ENCODE results near the gene BABAM2. TPM values are rescaled to one million over a fixed set of nuclear protein-coding genes. Genes with fewer than 3 reads are reported as not detected.

BABAM2 gene
- total and polyA plus RNA-seq, 9 of the 15 experiments (the other 6 are each of a cell fraction or from before 2014, with no cell fraction given): 10.9 to 37.4 (median 25.6) TPM

DNA sequence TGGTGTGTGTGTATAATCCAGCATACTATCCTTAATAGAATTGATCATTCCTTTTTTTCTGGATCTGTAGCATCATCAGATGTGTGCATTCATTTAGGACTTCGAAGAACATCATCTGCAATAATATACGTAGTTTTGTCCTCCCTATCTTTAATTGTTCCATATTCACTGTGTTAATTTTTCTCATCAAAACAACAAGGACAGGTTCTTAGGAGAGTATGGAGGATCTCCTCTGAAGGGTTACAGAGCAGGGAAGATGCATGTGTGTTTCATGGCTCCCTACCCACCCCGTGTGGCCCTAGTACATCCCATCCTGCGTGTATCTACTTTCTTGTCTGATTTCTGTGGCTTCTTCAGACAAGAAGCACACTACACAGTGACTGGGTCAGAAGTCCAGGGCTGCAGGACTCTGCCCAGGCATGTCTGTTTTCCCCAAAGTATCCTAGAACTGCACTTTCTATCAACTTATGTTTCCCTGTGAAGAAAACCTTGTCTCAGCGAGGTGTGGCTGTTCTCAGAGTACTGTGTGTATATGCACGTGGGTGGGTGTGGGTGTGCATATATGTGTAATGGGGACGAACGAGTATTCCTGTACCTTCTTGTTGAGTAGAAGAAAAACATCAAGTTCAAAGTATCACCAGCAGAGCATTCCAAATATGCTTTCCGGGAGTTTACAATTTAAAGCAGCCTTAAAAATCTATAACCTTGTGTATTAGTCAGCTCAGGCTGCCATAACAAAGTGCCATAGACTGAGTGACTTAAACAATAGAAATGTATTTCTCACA lies 281.8 kb downstream of the BABAM2 start (continued):
- TF ChIP-seq, protein P1, sequence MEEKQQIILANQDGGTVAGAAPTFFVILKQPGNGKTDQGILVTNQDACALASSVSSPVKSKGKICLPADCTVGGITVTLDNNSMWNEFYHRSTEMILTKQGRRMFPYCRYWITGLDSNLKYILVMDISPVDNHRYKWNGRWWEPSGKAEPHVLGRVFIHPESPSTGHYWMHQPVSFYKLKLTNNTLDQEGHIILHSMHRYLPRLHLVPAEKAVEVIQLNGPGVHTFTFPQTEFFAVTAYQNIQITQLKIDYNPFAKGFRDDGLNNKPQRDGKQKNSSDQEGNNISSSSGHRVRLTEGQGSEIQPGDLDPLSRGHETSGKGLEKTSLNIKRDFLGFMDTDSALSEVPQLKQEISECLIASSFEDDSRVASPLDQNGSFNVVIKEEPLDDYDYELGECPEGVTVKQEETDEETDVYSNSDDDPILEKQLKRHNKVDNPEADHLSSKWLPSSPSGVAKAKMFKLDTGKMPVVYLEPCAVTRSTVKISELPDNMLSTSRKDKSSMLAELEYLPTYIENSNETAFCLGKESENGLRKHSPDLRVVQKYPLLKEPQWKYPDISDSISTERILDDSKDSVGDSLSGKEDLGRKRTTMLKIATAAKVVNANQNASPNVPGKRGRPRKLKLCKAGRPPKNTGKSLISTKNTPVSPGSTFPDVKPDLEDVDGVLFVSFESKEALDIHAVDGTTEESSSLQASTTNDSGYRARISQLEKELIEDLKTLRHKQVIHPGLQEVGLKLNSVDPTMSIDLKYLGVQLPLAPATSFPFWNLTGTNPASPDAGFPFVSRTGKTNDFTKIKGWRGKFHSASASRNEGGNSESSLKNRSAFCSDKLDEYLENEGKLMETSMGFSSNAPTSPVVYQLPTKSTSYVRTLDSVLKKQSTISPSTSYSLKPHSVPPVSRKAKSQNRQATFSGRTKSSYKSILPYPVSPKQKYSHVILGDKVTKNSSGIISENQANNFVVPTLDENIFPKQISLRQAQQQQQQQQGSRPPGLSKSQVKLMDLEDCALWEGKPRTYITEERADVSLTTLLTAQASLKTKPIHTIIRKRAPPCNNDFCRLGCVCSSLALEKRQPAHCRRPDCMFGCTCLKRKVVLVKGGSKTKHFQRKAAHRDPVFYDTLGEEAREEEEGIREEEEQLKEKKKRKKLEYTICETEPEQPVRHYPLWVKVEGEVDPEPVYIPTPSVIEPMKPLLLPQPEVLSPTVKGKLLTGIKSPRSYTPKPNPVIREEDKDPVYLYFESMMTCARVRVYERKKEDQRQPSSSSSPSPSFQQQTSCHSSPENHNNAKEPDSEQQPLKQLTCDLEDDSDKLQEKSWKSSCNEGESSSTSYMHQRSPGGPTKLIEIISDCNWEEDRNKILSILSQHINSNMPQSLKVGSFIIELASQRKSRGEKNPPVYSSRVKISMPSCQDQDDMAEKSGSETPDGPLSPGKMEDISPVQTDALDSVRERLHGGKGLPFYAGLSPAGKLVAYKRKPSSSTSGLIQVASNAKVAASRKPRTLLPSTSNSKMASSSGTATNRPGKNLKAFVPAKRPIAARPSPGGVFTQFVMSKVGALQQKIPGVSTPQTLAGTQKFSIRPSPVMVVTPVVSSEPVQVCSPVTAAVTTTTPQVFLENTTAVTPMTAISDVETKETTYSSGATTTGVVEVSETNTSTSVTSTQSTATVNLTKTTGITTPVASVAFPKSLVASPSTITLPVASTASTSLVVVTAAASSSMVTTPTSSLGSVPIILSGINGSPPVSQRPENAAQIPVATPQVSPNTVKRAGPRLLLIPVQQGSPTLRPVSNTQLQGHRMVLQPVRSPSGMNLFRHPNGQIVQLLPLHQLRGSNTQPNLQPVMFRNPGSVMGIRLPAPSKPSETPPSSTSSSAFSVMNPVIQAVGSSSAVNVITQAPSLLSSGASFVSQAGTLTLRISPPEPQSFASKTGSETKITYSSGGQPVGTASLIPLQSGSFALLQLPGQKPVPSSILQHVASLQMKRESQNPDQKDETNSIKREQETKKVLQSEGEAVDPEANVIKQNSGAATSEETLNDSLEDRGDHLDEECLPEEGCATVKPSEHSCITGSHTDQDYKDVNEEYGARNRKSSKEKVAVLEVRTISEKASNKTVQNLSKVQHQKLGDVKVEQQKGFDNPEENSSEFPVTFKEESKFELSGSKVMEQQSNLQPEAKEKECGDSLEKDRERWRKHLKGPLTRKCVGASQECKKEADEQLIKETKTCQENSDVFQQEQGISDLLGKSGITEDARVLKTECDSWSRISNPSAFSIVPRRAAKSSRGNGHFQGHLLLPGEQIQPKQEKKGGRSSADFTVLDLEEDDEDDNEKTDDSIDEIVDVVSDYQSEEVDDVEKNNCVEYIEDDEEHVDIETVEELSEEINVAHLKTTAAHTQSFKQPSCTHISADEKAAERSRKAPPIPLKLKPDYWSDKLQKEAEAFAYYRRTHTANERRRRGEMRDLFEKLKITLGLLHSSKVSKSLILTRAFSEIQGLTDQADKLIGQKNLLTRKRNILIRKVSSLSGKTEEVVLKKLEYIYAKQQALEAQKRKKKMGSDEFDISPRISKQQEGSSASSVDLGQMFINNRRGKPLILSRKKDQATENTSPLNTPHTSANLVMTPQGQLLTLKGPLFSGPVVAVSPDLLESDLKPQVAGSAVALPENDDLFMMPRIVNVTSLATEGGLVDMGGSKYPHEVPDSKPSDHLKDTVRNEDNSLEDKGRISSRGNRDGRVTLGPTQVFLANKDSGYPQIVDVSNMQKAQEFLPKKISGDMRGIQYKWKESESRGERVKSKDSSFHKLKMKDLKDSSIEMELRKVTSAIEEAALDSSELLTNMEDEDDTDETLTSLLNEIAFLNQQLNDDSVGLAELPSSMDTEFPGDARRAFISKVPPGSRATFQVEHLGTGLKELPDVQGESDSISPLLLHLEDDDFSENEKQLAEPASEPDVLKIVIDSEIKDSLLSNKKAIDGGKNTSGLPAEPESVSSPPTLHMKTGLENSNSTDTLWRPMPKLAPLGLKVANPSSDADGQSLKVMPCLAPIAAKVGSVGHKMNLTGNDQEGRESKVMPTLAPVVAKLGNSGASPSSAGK (IDR thresholded peaks at IDR 0.05): no peak
- no peak for TF ChIP-seq BRF1 (IDR thresholded peaks at IDR 0.05; ENCODE audit: borderline replicate concordance, extremely low read depth, insufficient read length)
